ENCODE measurements around the gene TIGD2. TPM values are rescaled to one million over a fixed set of nuclear protein-coding genes. Genes with fewer than 3 reads are reported as not detected.

TIGD2 gene
- total and polyA plus RNA-seq, 3 donors from 2014 or later, result 4.0 to 11.5 (median 9.3) TPM

DNA sequence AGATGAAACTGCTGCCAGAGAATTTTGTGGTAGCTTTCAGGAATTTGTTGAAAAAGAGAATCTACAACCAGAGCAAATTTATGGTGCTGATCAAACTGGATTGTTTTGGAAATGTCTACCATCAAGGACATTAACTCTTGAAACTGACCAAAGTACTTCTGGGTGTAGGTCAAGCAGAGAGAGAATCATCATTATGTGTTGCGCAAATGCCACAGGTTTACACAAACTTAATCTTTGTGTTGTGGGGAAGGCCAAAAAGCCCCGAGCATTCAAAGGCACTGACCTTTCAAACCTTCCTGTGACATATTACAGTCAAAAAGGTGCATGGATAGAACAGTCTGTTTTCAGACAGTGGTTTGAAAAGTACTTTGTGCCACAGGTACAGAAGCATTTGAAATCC is 2.1 kb downstream of the TIGD2 start:
- WGBS, 2 donors, result 87 to 91% methylated on average over 2 of the region's 2 CpGs
- intact Hi-C loops (cut with DNase I; ENCODE audit: low total_unique reads), result no loop called here
- no peaks in the 10 kb centered on the region for H3K27me3 ChIP-seq

DNA sequence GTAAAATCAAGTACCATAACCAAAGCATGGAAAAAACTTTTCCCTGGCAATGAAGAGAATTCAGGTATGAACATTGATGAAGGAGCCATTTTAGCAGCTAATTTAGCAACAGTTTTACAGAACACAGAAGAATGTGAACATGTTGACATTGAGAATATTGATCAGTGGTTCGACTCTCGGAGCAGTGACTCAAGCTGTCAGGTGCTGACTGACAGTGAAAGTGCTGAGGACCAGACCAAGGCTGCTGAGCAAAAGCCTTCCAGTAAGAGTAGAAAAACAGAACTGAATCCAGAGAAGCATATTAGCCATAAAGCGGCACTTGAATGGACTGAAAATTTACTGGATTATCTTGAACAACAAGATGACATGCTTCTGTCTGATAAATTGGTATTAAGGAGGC is 2.8 kb downstream of the TIGD2 start:
- Histone ChIP-seq H3K36me3 (ENCODE audit: low read depth, missing control alignments) (no peaks in the 10 kb centered on the region), H3K27ac (no peak overlapping the region), H3K4me1 (peaks cover 11% of the 10 kb centered on the region), H3K4me3 (no peak overlapping the region), H3K9me3 (no peaks in the 10 kb centered on the region), H3K27me3 (no peaks in the 10 kb centered on the region)
- no peak for TF ChIP-seq POLR2A (IDR thresholded peaks at IDR 0.05)
- TF ChIP-seq, protein P1, sequence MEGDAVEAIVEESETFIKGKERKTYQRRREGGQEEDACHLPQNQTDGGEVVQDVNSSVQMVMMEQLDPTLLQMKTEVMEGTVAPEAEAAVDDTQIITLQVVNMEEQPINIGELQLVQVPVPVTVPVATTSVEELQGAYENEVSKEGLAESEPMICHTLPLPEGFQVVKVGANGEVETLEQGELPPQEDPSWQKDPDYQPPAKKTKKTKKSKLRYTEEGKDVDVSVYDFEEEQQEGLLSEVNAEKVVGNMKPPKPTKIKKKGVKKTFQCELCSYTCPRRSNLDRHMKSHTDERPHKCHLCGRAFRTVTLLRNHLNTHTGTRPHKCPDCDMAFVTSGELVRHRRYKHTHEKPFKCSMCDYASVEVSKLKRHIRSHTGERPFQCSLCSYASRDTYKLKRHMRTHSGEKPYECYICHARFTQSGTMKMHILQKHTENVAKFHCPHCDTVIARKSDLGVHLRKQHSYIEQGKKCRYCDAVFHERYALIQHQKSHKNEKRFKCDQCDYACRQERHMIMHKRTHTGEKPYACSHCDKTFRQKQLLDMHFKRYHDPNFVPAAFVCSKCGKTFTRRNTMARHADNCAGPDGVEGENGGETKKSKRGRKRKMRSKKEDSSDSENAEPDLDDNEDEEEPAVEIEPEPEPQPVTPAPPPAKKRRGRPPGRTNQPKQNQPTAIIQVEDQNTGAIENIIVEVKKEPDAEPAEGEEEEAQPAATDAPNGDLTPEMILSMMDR (IDR thresholded peaks at IDR 0.05), result no peak
- no peak for DNase-seq
- WGBS, 2 donors, result 96 to 97% methylated on average over 3 of the region's 3 CpGs
- intact Hi-C loops (cut with DNase I; ENCODE audit: low total_unique reads), result no loop called here

More for the DNA sequence above, 2.1 kb downstream of the TIGD2 start:
- H3K4me3 ChIP-seq, result no peak overlapping the region
- no peak overlapping the region for H3K27ac ChIP-seq
- DNase-seq, result no peak
- TF ChIP-seq, protein P1 (IDR thresholded peaks at IDR 0.05), result no peak
- no peak for TF ChIP-seq POLR2A (IDR thresholded peaks at IDR 0.05)
- H3K4me1 ChIP-seq, result peaks cover 11% of the 10 kb centered on the region
- no peaks in the 10 kb centered on the region for H3K9me3 ChIP-seq
- H3K36me3 ChIP-seq (ENCODE audit: low read depth, missing control alignments), result no peaks in the 10 kb centered on the region

DNA sequence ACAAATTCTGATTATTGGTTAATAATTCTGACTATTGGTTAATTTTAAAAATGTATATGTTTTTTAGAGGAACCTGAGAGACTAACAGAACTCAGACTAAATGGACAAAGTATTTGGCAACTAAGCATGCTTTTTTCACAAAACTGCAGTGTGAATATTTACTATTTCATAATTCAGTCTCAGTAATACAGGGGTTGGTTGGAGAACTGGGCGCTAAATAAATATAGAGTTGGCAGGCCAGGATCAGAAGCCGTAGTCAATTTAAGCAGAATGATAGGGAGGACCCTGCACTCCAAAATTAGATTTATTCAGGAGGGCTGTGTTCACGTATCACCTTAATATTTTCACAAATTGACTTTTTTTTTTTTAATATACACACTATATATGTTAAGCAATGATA is 5.8 kb downstream of the TIGD2 start:
- intact Hi-C loops (cut with DNase I; ENCODE audit: low total_unique reads), result no loop called here
- Histone ChIP-seq H3K36me3 (ENCODE audit: low read depth, missing control alignments) (no peaks in the 10 kb centered on the region), H3K27ac (no peak overlapping the region), H3K27me3 (no peaks in the 10 kb centered on the region), H3K4me3 (no peak overlapping the region), H3K9me3 (no peaks in the 10 kb centered on the region), H3K4me1 (peaks cover 5% of the 10 kb centered on the region)
- no peak for TF ChIP-seq POLR2A (IDR thresholded peaks at IDR 0.05)
- TF ChIP-seq, protein P1 (IDR thresholded peaks at IDR 0.05), result no peak
- DNase-seq, result no peak
- WGBS, 2 donors, result 95 to 97% methylated on average over 3 of the region's 3 CpGs

DNA sequence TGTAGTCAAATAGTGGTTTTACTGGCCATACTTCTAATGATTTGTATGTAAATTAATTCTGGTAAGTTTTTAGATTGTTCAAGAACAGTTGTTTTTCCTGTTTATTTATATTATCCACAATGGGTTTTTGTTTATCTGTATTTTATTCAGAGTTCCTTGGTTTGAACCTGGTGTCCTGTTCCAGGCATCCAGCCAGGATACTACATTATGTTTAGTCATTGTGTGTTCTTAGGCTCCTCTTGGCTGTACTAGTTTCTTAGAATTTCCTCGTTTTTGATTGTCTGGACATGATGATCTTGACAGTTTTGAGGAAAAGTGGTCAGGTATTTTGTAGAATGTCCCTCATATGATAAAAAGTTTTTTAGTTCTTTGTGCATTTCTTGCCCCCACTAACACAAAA is 7.8 kb downstream of the TIGD2 start:
- H3K27ac ChIP-seq, result no peak overlapping the region
- DNase-seq, result no peak
- H3K4me3 ChIP-seq, result no peak overlapping the region
- intact Hi-C loops (cut with DNase I; ENCODE audit: low total_unique reads), result no loop called here
- H3K4me1 ChIP-seq, result no peaks in the 10 kb centered on the region
- H3K9me3 ChIP-seq, result no peaks in the 10 kb centered on the region
- no peaks in the 10 kb centered on the region for H3K27me3 ChIP-seq
- no peaks in the 10 kb centered on the region for H3K36me3 ChIP-seq (ENCODE audit: low read depth, missing control alignments)
- WGBS, 2 donors, result 43 to 53% methylated on average over 1 of the region's 1 CpG
- TF ChIP-seq, protein P1 (IDR thresholded peaks at IDR 0.05), result no peak
- no peak for TF ChIP-seq POLR2A (IDR thresholded peaks at IDR 0.05)

DNA sequence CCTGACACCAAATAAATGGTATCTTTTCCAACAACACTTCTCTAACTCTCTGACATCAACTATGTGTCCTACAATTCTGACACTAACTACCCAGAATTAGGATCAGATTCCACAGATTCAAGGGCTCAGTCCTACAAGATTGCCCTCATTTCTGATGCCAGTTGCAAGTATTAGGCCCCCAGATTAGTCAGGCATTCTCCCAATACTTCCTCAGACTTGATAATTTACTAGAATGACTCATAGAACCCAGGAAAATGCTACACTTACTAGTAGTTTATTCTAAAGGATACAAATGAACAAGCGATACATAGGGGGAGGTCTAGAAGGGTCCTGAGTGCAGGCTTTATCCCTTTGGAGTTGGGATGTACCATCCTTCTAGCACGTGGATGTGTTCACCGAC is 8.5 kb downstream of the TIGD2 start:
- Histone ChIP-seq H3K27ac (no peak overlapping the region), H3K4me3 (no peak overlapping the region), H3K9me3 (no peaks in the 10 kb centered on the region), H3K4me1 (no peaks in the 10 kb centered on the region), H3K36me3 (ENCODE audit: low read depth, missing control alignments) (no peaks in the 10 kb centered on the region), H3K27me3 (no peaks in the 10 kb centered on the region)
- TF ChIP-seq, protein P1 (IDR thresholded peaks at IDR 0.05), result no peak
- TF ChIP-seq POLR2A (IDR thresholded peaks at IDR 0.05), result no peak
- WGBS, 2 donors, result 88 to 96% methylated on average over 3 of the region's 3 CpGs
- no peak for DNase-seq
- intact Hi-C loops (cut with DNase I; ENCODE audit: low total_unique reads), result no loop called here

Measured in testis (tissue), 3 donors.